H1 (cell line): Measurements from ENCODE around the gene ZNF614. TPM values are rescaled to one million over a fixed set of nuclear protein-coding genes. Genes with fewer than 3 reads are reported as not detected.

Experiments
- CBX8 ChIP-seq: fragments of 300-800, 300-1000 bp; sonication (generic); IDR thresholded peaks from 2 replicates; pipeline ENCODE4 v1.7.1; 2016; ENCODE audit warnings: low read depth, low read length, borderline replicate concordance
- CEBPB ChIP-seq: IDR thresholded peaks from 2 replicates; pipeline ENCODE4 v1.6.1; 2012; ENCODE audit warnings: low read depth, low read length
- EP300 ChIP-seq, 2 experiments: IDR thresholded peaks; 1 replicate in 1 of 2; 2 replicates in 1 of 2; pipeline ENCODE4 v1.6.1; 2011 to 2012; ENCODE audit warnings: low read depth in 2 of 2, low read length in 2 of 2, mild to moderate bottlenecking in 2 of 2, borderline replicate concordance in 1 of 2, inconsistent platforms in 1 of 2, moderate library complexity in 1 of 2
- KDM4A ChIP-seq: IDR thresholded peaks from one replicate; pipeline ENCODE4 v1.7.1; 2012; ENCODE audit warnings: low read depth, mild to moderate bottlenecking, moderate library complexity, low read length, inconsistent platforms; ENCODE audit not compliant: severe bottlenecking
- MAFK ChIP-seq: IDR thresholded peaks from 2 replicates; pipeline ENCODE4 v1.6.1; 2012; ENCODE audit warnings: low read depth, mild to moderate bottlenecking, improper control_type of control experiment, low read length
- PHF8 ChIP-seq: fragments of 200-600 bp; sonication (generic); conservative IDR thresholded peaks from 2 replicates; pipeline ENCODE4 v1.7.1; 2012; ENCODE audit warnings: low read depth, mild to moderate bottlenecking, inconsistent platforms, low read length, moderate library complexity
- RFX5 ChIP-seq: IDR thresholded peaks from 2 replicates; pipeline ENCODE4 v1.6.1; 2011; ENCODE audit warnings: low read depth, low read length, improper control_type of control experiment, borderline replicate concordance
- SP2 ChIP-seq: IDR thresholded peaks from 2 replicates; pipeline ENCODE4 v1.6.1; 2012; ENCODE audit warnings: mild to moderate bottlenecking, low read length, inconsistent platforms
- TAF7 ChIP-seq: optimal IDR thresholded peaks from 2 replicates; pipeline ENCODE3; 2011; ENCODE audit warnings: low read depth, mild to moderate bottlenecking, inconsistent platforms, low read length, moderate library complexity, borderline replicate concordance
- polyA plus RNA-seq, 7 experiments: library from polyadenylated mRNA; depleted of rRNA in 3 of 7; stranded (reverse) in 5 of 7; unstranded in 2 of 7; fragments of >200 nt in 5 of 7; fragments of 200-250 nt in 2 of 7; gene quantifications; 1 replicate in 5 of 7; 2 replicates in 1 of 7; 4 replicates in 1 of 7; pipeline versions ENCODE4 v1.2.1 to v1.2.3, GENCODE V29; 2011 to 2013; ENCODE audit warnings: missing spikeins in 2 of 7, mixed read lengths in 2 of 7
- total RNA-seq: library from RNA; stranded (reverse); fragmentation: NEBNext Ultra II Directional; extraction: Animal tissue kit (Norgen Biotek cat#: 25700); gene quantifications from 2 replicates; pipeline ENCODE4 v1.2.1, GENCODE V29; 2021

ZNF614 gene
- total and polyA plus RNA-seq, 2 of the 8 experiments (the other 6 are each of a cell fraction or from before 2014, with no cell fraction given), result 4.7 to 18.7 TPM

GRCh38 chr19:51993422-51993821 is 34.8 kb downstream of the ZNF614 start (continued):
- TF ChIP-seq PHF8 (no peak), CEBPB (no peak), TAF7 (no peak), EP300 (IDR thresholded peaks at IDR 0.05; ENCODE audit: borderline replicate concordance in 1 of 2, low read depth in 2 of 2, low read length in 2 of 2) (no peak), KDM4A (no peak), CBX8 (no peak), RFX5 (no peak), MAFK (no peak), SP2 (no peak)
